Heart left ventricle (tissue), 16 donors: ENCODE measurements around the gene FMN2. TPM values are rescaled to one million over a fixed set of nuclear protein-coding genes. Genes with fewer than 3 reads are reported as not detected.

Source experiments
- ATAC-seq, 4 donors: fragments of 200-7000 bp; cut with Tn5 transposase; one replicate each; pipeline ENCODE4 v1.9.1; 2020 to 2022; ENCODE audit warnings: moderate library complexity in 4 of 4, mild to moderate bottlenecking in 3 of 4, moderate number of reproducible peaks in 1 of 4
- DNase-seq, 5 donors: peaks; one replicate each; pipeline ENCODE4 v3.0.0-alpha.2; 2020
- H3K27ac ChIP-seq, 12 donors: fragments of 200-600 bp; sonication (generic) in 4 of 12; one replicate each; pipeline versions ENCODE4 v1.5.0 to v1.8.0; 2016 to 2022; ENCODE audit warnings: mild to moderate bottlenecking in 2 of 12
- H3K27me3 ChIP-seq, 9 donors: fragments of 200-600 bp; sonication (generic) in 2 of 9; one replicate each; pipeline versions ENCODE4 v1.5.1 to v1.8.0; 2016 to 2022; ENCODE audit warnings: mild to moderate bottlenecking in 3 of 9
- H3K36me3 ChIP-seq, 9 donors: fragments of 200-600 bp; sonication (generic) in 2 of 9; one replicate each; pipeline versions ENCODE4 v1.5.0 to v1.8.0; 2018 to 2022; ENCODE audit warnings: mild to moderate bottlenecking in 2 of 9
- H3K4me1 ChIP-seq, 12 donors: fragments of 200-600 bp; sonication (generic) in 4 of 12; one replicate each; pipeline versions ENCODE4 v1.5.0 to v1.8.0; 2016 to 2022; ENCODE audit warnings: mild to moderate bottlenecking in 3 of 12
- H3K4me3 ChIP-seq, 12 donors: fragments of 200-600 bp; sonication (generic) in 4 of 12; one replicate each; pipeline versions ENCODE4 v1.5.0 to v1.8.0; 2017 to 2022; ENCODE audit warnings: mild to moderate bottlenecking in 9 of 12, moderate library complexity in 4 of 12
- H3K9me3 ChIP-seq, 12 donors: fragments of 200-600 bp; sonication (generic) in 4 of 12; one replicate each; pipeline versions ENCODE4 v1.5.0 to v1.8.0; 2016 to 2022; ENCODE audit warnings: mild to moderate bottlenecking in 1 of 12
- POLR2A ChIP-seq, 2 donors: fragments of 450-650 bp; IDR thresholded peaks; one replicate each; pipeline ENCODE4 v1.6.1; 2017; ENCODE audit warnings: antibody characterized with exemption in 2 of 2, mild to moderate bottlenecking in 2 of 2, moderate library complexity in 2 of 2
- WGBS, 4 donors: extraction: QIAGEN DNeasy Blood & Tissue Kit in 2 of 4; methylation state at CpG; one replicate each; pipeline versions ENCODE4 v1.1.5 to v1.1.7; 2013 to 2018; 5-methylcytosine and 5-hydroxymethylcytosine counted together
- intact Hi-C, 10 donors: fragments of 100-400 bp; cut with DNase I; formaldehyde crosslinking; loops; one replicate each; pipeline versions ENCODE4 v1.11.1 to v1.14.2; 2022
- polyA plus RNA-seq, 2 donors: library from polyadenylated mRNA; stranded (reverse); fragments of 200-250 nt; gene quantifications; one replicate each; pipeline ENCODE4 v1.2.3, GENCODE V29; 2013
- total RNA-seq, 9 donors: library from RNA; depleted of rRNA in 2 of 9; stranded (reverse); fragments of >200 nt in 2 of 9; fragmentation: NEBNext Ultra II Directional in 3 of 9; extraction: Animal tissue kit (Norgen Biotek cat#: 25700) in 3 of 9; gene quantifications; one replicate each; pipeline versions ENCODE4 v1.1.0 to v1.2.4, GENCODE V29; 2016 to 2023
- TF ChIP-seq, protein P1 (sequence below), 12 donors: fragments of 200-600 bp; sonication (generic) in 4 of 12; IDR thresholded peaks; one replicate each; pipeline versions ENCODE4 v1.5.0 to v1.8.0; 2018 to 2022; ENCODE audit warnings: antibody characterized with exemption in 12 of 12, mild to moderate bottlenecking in 5 of 12
- donor health status: ischemic (EF 13 %, LVEDD 7.1; RV severe dilation, severe dysfunction).
- donor health status: healthy with polysubstance abuse.
- donor health status: DM: no; HTN: yes; CAD: no.
- donor health status: DM: no; HTN: no; CAD: no.
- donor health status: ischemic (EF 25% LVEDD 6.9; RV normal size, moderate dysfunction).
- donor health status: ischemic (EF 25% LVEDD 5.7; RV mildly dilated, moderate dysfunction).
- donor health status: healthy.
- donor health status: DM: yes; HTN: yes; CAD: no.
- donor health status: ischemic (EF 35%, LVEDD 5.7; RV mildly dilated, moderate dysfunction).
- donor health status: nonischemic (EF 11% LVEDD 7.7; RV severe dilation, severe dysfunction).
- donor health status: DM: yes; HTN: yes; CAD: no.
- donor health status: PGD.
- donor health status: ischemic (EF 29% LVEDD 5.4; RV normal size, mild dysfunction).
- donor health status: nonischemic (EF 23%, LVEDD 6.1; RV moderate dilation, normal function).

Gene FMN2
- total and polyA plus RNA-seq, 11 donors = 0.11 to 1.9 (median 0.31) TPM; not detected in 8

DNA sequence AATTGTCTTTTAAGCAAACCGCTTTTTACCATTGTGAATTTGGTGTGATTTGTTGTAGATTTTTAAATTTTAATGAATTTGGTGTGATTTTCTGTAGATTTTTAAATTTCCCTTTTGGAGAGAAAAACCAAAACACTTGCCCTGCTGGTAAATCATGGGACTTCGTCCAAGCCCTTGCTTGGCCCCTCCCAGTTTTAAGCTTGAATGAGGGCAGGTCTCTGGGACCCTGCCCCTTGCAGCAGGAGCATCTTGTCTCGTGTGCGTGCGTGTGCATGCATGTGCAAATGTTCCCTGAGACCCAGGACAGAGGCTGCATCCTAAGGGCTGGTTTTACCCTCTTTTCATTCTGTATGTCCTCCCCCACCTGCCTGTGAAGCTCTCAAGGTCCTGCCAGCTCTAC, 271.6 kb downstream of the FMN2 start:
- no peaks in the 10 kb centered on the region for H3K27me3 ChIP-seq
- no peaks in the 10 kb centered on the region for H3K36me3 ChIP-seq
- no peak for TF ChIP-seq POLR2A (IDR thresholded peaks at IDR 0.05)
- intact Hi-C loops = no loop called here
- H3K27ac ChIP-seq = no peak overlapping the region
- WGBS, 4 donors = 59 to 66% (median 64%) methylated on average over 5 of the region's 5 CpGs
- peaks cover 0 to 5% (median 0%) of the 10 kb centered on the region in 12 donors for H3K9me3 ChIP-seq
- no peak for DNase-seq
- no peaks in the 10 kb centered on the region for H3K4me1 ChIP-seq
- ATAC-seq = no peak
- no peak overlapping the region for H3K4me3 ChIP-seq

DNA sequence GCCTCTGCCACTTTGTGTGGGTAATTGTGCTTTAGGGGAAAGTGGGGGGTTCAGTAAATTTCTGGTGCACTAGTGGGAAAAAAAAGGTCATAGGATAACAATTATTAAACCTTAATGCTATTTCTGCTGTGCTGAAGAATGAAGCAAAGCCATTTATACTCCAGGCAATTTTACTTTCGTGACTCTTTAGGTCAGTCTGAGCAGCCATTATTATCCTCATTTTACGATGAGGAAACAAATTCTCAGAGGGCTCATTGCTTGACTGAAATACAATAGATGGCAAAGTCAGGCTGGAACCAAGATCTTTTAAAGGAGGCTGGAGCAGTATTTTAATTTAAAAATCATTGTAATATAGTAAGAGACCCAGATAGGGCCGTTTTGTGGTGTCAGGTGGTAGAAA, 272.2 kb downstream of the FMN2 start:
- H3K27me3 ChIP-seq = no peaks in the 10 kb centered on the region
- DNase-seq (no peak), ATAC-seq (no peak)
- no peak overlapping the region for H3K27ac ChIP-seq
- 69 to 76% (median 71%) methylated on average over 3 of the region's 3 CpGs for WGBS, 4 donors
- H3K4me1 ChIP-seq = no peaks in the 10 kb centered on the region
- peaks cover 0 to 5% (median 0%) of the 10 kb centered on the region in 12 donors for H3K9me3 ChIP-seq
- intact Hi-C loops = no loop called here
- no peak overlapping the region for H3K4me3 ChIP-seq
- no peaks in the 10 kb centered on the region for H3K36me3 ChIP-seq
- TF ChIP-seq, protein P1, sequence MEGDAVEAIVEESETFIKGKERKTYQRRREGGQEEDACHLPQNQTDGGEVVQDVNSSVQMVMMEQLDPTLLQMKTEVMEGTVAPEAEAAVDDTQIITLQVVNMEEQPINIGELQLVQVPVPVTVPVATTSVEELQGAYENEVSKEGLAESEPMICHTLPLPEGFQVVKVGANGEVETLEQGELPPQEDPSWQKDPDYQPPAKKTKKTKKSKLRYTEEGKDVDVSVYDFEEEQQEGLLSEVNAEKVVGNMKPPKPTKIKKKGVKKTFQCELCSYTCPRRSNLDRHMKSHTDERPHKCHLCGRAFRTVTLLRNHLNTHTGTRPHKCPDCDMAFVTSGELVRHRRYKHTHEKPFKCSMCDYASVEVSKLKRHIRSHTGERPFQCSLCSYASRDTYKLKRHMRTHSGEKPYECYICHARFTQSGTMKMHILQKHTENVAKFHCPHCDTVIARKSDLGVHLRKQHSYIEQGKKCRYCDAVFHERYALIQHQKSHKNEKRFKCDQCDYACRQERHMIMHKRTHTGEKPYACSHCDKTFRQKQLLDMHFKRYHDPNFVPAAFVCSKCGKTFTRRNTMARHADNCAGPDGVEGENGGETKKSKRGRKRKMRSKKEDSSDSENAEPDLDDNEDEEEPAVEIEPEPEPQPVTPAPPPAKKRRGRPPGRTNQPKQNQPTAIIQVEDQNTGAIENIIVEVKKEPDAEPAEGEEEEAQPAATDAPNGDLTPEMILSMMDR (IDR thresholded peaks at IDR 0.05) = no peak
- TF ChIP-seq POLR2A (IDR thresholded peaks at IDR 0.05) = no peak

DNA sequence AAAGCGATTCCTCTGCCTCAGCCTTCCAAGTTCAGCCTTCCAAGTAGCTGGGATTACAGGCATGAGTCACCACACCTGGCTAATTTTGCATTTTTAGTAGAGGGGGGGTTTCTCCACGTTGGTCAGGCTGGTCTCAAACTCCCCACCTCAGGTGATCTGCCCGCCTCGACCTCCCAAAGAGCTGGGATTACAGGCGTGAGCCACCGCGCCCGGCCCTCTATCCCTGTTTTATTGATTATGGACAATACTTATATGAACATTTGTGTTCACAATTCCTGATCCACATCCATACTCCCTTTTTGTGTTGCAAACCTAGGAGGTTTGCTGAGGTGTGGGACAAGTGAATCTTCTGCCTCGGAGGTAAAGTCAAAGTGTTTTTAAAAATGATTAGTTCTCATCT, 275.0 kb downstream of the FMN2 start:
- no peaks in the 10 kb centered on the region for H3K9me3 ChIP-seq
- TF ChIP-seq, protein P1 (IDR thresholded peaks at IDR 0.05) = no peak
- TF ChIP-seq POLR2A (IDR thresholded peaks at IDR 0.05) = no peak
- H3K4me1 ChIP-seq = no peaks in the 10 kb centered on the region
- 79 to 84% (median 82%) methylated on average over 9 of the region's 9 CpGs for WGBS, 4 donors
- no peak overlapping the region for H3K4me3 ChIP-seq
- no peaks in the 10 kb centered on the region for H3K27me3 ChIP-seq
- ATAC-seq (no peak), DNase-seq (no peak)
- intact Hi-C loops = no loop called here
- no peak overlapping the region for H3K27ac ChIP-seq
- H3K36me3 ChIP-seq = no peaks in the 10 kb centered on the region

DNA sequence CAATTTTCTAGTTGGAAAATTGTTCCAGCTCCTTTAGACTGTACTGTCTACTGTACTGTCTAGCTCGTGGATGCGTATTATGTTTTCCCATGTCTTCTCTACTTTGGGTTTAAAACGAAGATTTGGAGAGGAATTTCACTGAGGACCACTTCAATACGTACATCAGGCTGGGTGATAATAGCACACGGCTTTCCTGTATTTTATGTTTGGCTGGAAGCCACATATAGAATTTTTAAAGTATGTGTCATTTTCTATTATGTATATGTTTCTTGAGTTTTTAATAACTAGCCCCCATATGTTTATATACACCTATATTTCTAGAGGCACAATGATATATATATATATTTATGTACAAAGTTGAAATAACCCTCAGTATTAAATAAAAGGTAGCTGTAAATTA, 293.9 kb downstream of the FMN2 start:
- Histone ChIP-seq H3K27me3 (no peaks in the 10 kb centered on the region), H3K4me3 (no peak overlapping the region), H3K27ac (no peak overlapping the region), H3K4me1 (no peaks in the 10 kb centered on the region), H3K9me3 (peaks cover 0 to 29% (median 12%) of the 10 kb centered on the region in 12 donors), H3K36me3 (no peaks in the 10 kb centered on the region)
- ATAC-seq = no peak
- DNase-seq = no peak
- intact Hi-C loops = no loop called here
- TF ChIP-seq, protein P1 (IDR thresholded peaks at IDR 0.05) = no peak
- 72 to 79% (median 78%) methylated on average over 5 of the region's 5 CpGs for WGBS, 4 donors
